Testis (tissue), 2 donors: ENCODE results near the gene TNS1.

Source experiments
- POLR2A ChIP-seq: fragments of 450-650 bp; IDR thresholded peaks from one replicate; pipeline ENCODE4 v1.6.1; 2017; ENCODE audit warnings: antibody characterized with exemption, mild to moderate bottlenecking, moderate library complexity
- TF ChIP-seq, protein P1 (sequence below), 3 experiments: fragments of 450-650 bp in 2 of 3; fragments of 200-600 bp in 1 of 3; sonication (generic) in 1 of 3; IDR thresholded peaks; one replicate each; pipeline ENCODE4 v1.5.1; 2016 to 2019; ENCODE audit warnings: antibody characterized with exemption in 3 of 3, mild to moderate bottlenecking in 2 of 3, moderate library complexity in 1 of 3

GRCh38 chr2:217939629-217940245, 63.1 kb downstream of the TNS1 start:
- no peak for TF ChIP-seq POLR2A
- TF ChIP-seq, protein P1, sequence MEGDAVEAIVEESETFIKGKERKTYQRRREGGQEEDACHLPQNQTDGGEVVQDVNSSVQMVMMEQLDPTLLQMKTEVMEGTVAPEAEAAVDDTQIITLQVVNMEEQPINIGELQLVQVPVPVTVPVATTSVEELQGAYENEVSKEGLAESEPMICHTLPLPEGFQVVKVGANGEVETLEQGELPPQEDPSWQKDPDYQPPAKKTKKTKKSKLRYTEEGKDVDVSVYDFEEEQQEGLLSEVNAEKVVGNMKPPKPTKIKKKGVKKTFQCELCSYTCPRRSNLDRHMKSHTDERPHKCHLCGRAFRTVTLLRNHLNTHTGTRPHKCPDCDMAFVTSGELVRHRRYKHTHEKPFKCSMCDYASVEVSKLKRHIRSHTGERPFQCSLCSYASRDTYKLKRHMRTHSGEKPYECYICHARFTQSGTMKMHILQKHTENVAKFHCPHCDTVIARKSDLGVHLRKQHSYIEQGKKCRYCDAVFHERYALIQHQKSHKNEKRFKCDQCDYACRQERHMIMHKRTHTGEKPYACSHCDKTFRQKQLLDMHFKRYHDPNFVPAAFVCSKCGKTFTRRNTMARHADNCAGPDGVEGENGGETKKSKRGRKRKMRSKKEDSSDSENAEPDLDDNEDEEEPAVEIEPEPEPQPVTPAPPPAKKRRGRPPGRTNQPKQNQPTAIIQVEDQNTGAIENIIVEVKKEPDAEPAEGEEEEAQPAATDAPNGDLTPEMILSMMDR (IDR thresholded peaks at IDR 0.05), result no peak
